Muscle of leg (tissue), 11 donors: Measurements from ENCODE around the gene CDH4. TPM values are rescaled to one million over a fixed set of nuclear protein-coding genes. Genes with fewer than 3 reads are reported as not detected.

Source experiments
- DNase-seq: peaks from one replicate; pipeline ENCODE4 v3.0.0; 2013
- H3K27ac ChIP-seq: one replicate; pipeline ENCODE4 v1.5.1; 2013; ENCODE audit warnings: mild to moderate bottlenecking, low read length, control low read depth
- H3K27me3 ChIP-seq: one replicate; pipeline ENCODE4 v1.6.1; 2013; ENCODE audit warnings: low read length; ENCODE audit not compliant: control insufficient read depth, insufficient read depth
- H3K36me3 ChIP-seq: one replicate; pipeline ENCODE4 v1.6.1; 2013; ENCODE audit warnings: low read length; ENCODE audit not compliant: control insufficient read depth, insufficient read depth
- H3K4me1 ChIP-seq: one replicate; pipeline ENCODE4 v1.6.1; 2013; ENCODE audit warnings: low read length; ENCODE audit not compliant: control insufficient read depth, insufficient read depth
- H3K4me3 ChIP-seq: one replicate; pipeline ENCODE4 v1.5.1; 2013; ENCODE audit warnings: low read length, control low read depth
- H3K9me3 ChIP-seq: replicated peaks from 2 replicates; pipeline ENCODE4 v1.6.1; 2013; ENCODE audit warnings: low read depth, low read length; ENCODE audit not compliant: control insufficient read depth
- WGBS: methylation state at CpG from one replicate; pipeline ENCODE4 v1.1.5; 2013; ENCODE audit warnings: missing lambda C conversion rate; ENCODE audit not compliant: insufficient coverage; 5-methylcytosine and 5-hydroxymethylcytosine counted together
- polyA plus RNA-seq, 8 donors: library from polyadenylated mRNA; unstranded; fragments of 120-200 nt; gene quantifications; one replicate each; pipeline versions ENCODE4 v1.2.1 to v1.2.3, GENCODE V29; 2013; ENCODE audit warnings: inconsistent platforms in 1 of 8, low replicate concordance in 1 of 8; ENCODE audit not compliant: insufficient read length in 8 of 8, insufficient read depth in 1 of 8
- total RNA-seq: library from RNA; stranded (reverse); fragments of 120-200 nt; gene quantifications from one replicate; pipeline ENCODE4 v1.2.4, GENCODE V29; 2013

Gene CDH4
- total and polyA plus RNA-seq, 9 donors = 0.66 to 1.4 (median 1.2) TPM

- no peak for DNase-seq
- H3K27me3 ChIP-seq = peaks cover 8% of the 10 kb centered on the region
- WGBS = 92% methylated on average over 14 of the region's 26 CpGs
- no peak overlapping the region for H3K27ac ChIP-seq
- no peak overlapping the region for H3K4me3 ChIP-seq
- no peaks in the 10 kb centered on the region for H3K9me3 ChIP-seq
- peaks cover 20% of the 10 kb centered on the region for H3K4me1 ChIP-seq
- H3K36me3 ChIP-seq = no peaks in the 10 kb centered on the region
These were observed 645.6 kb downstream of the CDH4 start for GRCh38 chr20:61897401-61898295.

GRCh38 chr20:61898405-61898804 lies 646.3 kb downstream of the CDH4 start:
- H3K27ac ChIP-seq = no peak overlapping the region
- peaks cover 20% of the 10 kb centered on the region for H3K4me1 ChIP-seq
- no peaks in the 10 kb centered on the region for H3K9me3 ChIP-seq
- WGBS = 41% methylated on average over 2 of the region's 8 CpGs
- no peaks in the 10 kb centered on the region for H3K36me3 ChIP-seq
- no peak for DNase-seq
- H3K4me3 ChIP-seq = no peak overlapping the region
- H3K27me3 ChIP-seq = peaks cover 8% of the 10 kb centered on the region

GRCh38 chr20:61900011-61900944 lies 648.2 kb downstream of the CDH4 start:
- H3K27me3 ChIP-seq = peaks cover 8% of the 10 kb centered on the region
- no peak overlapping the region for H3K27ac ChIP-seq
- 24% methylated on average over 25 of the region's 29 CpGs for WGBS
- H3K36me3 ChIP-seq = no peaks in the 10 kb centered on the region
- DNase-seq = peak; percentile 37
- no peaks in the 10 kb centered on the region for H3K9me3 ChIP-seq
- peaks cover 20% of the 10 kb centered on the region for H3K4me1 ChIP-seq
- no peak overlapping the region for H3K4me3 ChIP-seq

GRCh38 chr20:61900945-61901293 lies 648.9 kb downstream of the CDH4 start:
- peaks cover 8% of the 10 kb centered on the region for H3K27me3 ChIP-seq
- H3K27ac ChIP-seq = no peak overlapping the region
- H3K4me1 ChIP-seq = peaks cover 17% of the 10 kb centered on the region
- H3K36me3 ChIP-seq = no peaks in the 10 kb centered on the region
- WGBS = 66% methylated on average over 4 of the region's 4 CpGs
- H3K4me3 ChIP-seq = no peak overlapping the region
- no peak for DNase-seq
- H3K9me3 ChIP-seq = no peaks in the 10 kb centered on the region

- Histone ChIP-seq H3K4me3 (no peak overlapping the region), H3K4me1 (peaks cover 10% of the 10 kb centered on the region), H3K9me3 (no peaks in the 10 kb centered on the region), H3K36me3 (no peaks in the 10 kb centered on the region), H3K27ac (no peak overlapping the region), H3K27me3 (peaks cover 8% of the 10 kb centered on the region)
- WGBS = 68% methylated on average over 28 of the region's 35 CpGs
- DNase-seq = no peak
These were observed 649.5 kb downstream of the CDH4 start for GRCh38 chr20:61901392-61902220.

- H3K27me3 ChIP-seq = peaks cover 8% of the 10 kb centered on the region
- DNase-seq = no peak
- H3K27ac ChIP-seq = no peak overlapping the region
- H3K9me3 ChIP-seq = no peaks in the 10 kb centered on the region
- whole genome bisulfite sequencing = 82% methylated on average over 24 of the region's 27 CpGs
- H3K36me3 ChIP-seq = no peaks in the 10 kb centered on the region
- peaks cover 9% of the 10 kb centered on the region for H3K4me1 ChIP-seq
- H3K4me3 ChIP-seq = no peak overlapping the region
These were observed 650.3 kb downstream of the CDH4 start for GRCh38 chr20:61902221-61902869.

GRCh38 chr20:61903575-61904340 lies 651.7 kb downstream of the CDH4 start:
- WGBS = 67% methylated on average over 21 of the region's 26 CpGs

GRCh38 chr20:61904456-61904855 lies 652.4 kb downstream of the CDH4 start:
- WGBS = 79% methylated on average over 9 of the region's 14 CpGs
- peaks cover 8% of the 10 kb centered on the region for H3K27me3 ChIP-seq

More at GRCh38 chr20:61903575-61904340, 651.7 kb downstream of the CDH4 start:
- peaks cover 9% of the 10 kb centered on the region for H3K4me1 ChIP-seq
- no peak overlapping the region for H3K4me3 ChIP-seq
- no peak for DNase-seq
- peaks cover 8% of the 10 kb centered on the region for H3K27me3 ChIP-seq
- no peak overlapping the region for H3K27ac ChIP-seq
- H3K36me3 ChIP-seq = no peaks in the 10 kb centered on the region
- H3K9me3 ChIP-seq = no peaks in the 10 kb centered on the region

More at GRCh38 chr20:61904456-61904855, 652.4 kb downstream of the CDH4 start:
- no peak for DNase-seq
- no peak overlapping the region for H3K27ac ChIP-seq
- no peaks in the 10 kb centered on the region for H3K9me3 ChIP-seq
- H3K36me3 ChIP-seq = no peaks in the 10 kb centered on the region
- H3K4me1 ChIP-seq = peaks cover 9% of the 10 kb centered on the region
- H3K4me3 ChIP-seq = no peak overlapping the region
